Endothelial cell of umbilical vein (primary cell): ENCODE measurements around the gene KRTAP9-8. TPM values are rescaled to one million over a fixed set of nuclear protein-coding genes. Genes with fewer than 3 reads are reported as not detected.

Source experiments
- BruUV-seq: library from RNA; stranded (reverse); fragments of 400-500 nt; replicated peaks from 2 replicates; lab custom pipeline; 2021; lab: Mats Ljungman, UMichigan
- CTCF ChIA-PET: fragments of 300-600, 350-600 bp; sonication (Branson Sonifier 250); formaldehyde crosslinking; loops from one replicate; lab custom pipeline; 2021; ENCODE audit warnings: antibody characterized with exemption, inconsistent platforms; lab: Charles Lee
- POLR2A ChIA-PET: fragments of 300-600, 350-600 bp; sonication (Branson Sonifier 250); formaldehyde crosslinking; loops from one replicate; lab custom pipeline; 2021; ENCODE audit warnings: antibody characterized with exemption, inconsistent platforms; lab: Charles Lee
- DNase-seq: peaks from one replicate; pipeline ENCODE4 v3.0.0-alpha.2; 2011; ENCODE audit warnings: low read depth, low spot score
- FAIRE-seq: peaks from 2 replicates; lab custom pipeline; 2011; peaks lifted over from hg19 to GRCh38; lab: Jason Lieb, UNC
- H2AFZ ChIP-seq: 2 replicates; pipeline ENCODE4 v1.6.0; 2012; ENCODE audit warnings: low read depth, low read length, control low read depth, inconsistent platforms
- H3K27ac ChIP-seq: 2 replicates; pipeline ENCODE4 v1.5.1; 2011; ENCODE audit warnings: low read depth, mild to moderate bottlenecking, control low read depth, low read length, moderate library complexity; ENCODE audit not compliant: insufficient read depth
- H3K27me3 ChIP-seq, 2 experiments: 2 replicates each; pipeline versions ENCODE4 v1.6.0 to v1.6.1; 2011; ENCODE audit warnings: low read length in 2 of 2, mixed read lengths in 1 of 2; ENCODE audit not compliant: control insufficient read depth in 2 of 2, insufficient read depth in 2 of 2
- H3K36me3 ChIP-seq, 2 experiments: 2 replicates in 1 of 2; 3 replicates in 1 of 2; pipeline ENCODE4 v1.5.1; 2011; ENCODE audit warnings: low read length in 2 of 2, mild to moderate bottlenecking in 1 of 2, moderate library complexity in 1 of 2; ENCODE audit not compliant: control insufficient read depth in 2 of 2, insufficient read depth in 2 of 2; ENCODE audit errors: extremely low read depth in 1 of 2
- H3K4me1 ChIP-seq: 3 replicates; pipeline ENCODE4 v1.5.1; 2011; ENCODE audit warnings: mild to moderate bottlenecking, low read length; ENCODE audit not compliant: control insufficient read depth, insufficient read depth; ENCODE audit errors: extremely low read depth
- H3K4me2 ChIP-seq: 2 replicates; pipeline ENCODE4 v1.6.1; 2011; ENCODE audit warnings: low read length, control low read depth, mixed read lengths; ENCODE audit not compliant: insufficient read depth
- H3K4me3 ChIP-seq, 3 experiments: fragments of 200-600 bp in 1 of 3; sonication (generic), shearing (Covaris generic) in 1 of 3; replicated peaks in 1 of 3; 2 replicates each; pipeline ENCODE4 v1.5.1; 2011 to 2016; ENCODE audit warnings: control low read depth in 3 of 3, low read length in 3 of 3, mild to moderate bottlenecking in 2 of 3, inconsistent platforms in 1 of 3, low read depth in 1 of 3, moderate library complexity in 1 of 3; ENCODE audit not compliant: insufficient read depth in 1 of 3
- H3K79me2 ChIP-seq: 2 replicates; pipeline ENCODE4 v1.6.0; 2012; ENCODE audit warnings: low read length, inconsistent platforms; ENCODE audit not compliant: control insufficient read depth, insufficient read depth
- H3K9ac ChIP-seq: replicated peaks from 2 replicates; pipeline ENCODE3; 2011; ENCODE audit warnings: low read length, control low read depth; ENCODE audit not compliant: insufficient read depth; ENCODE audit errors: extremely low read depth
- H3K9me1 ChIP-seq: replicated peaks from 3 replicates; pipeline ENCODE4 v1.6.0; 2011; ENCODE audit warnings: mild to moderate bottlenecking, low read length; ENCODE audit not compliant: control insufficient read depth, insufficient read depth; ENCODE audit errors: extremely low read depth
- H3K9me3 ChIP-seq: replicated peaks from 2 replicates; pipeline ENCODE4 v1.5.1; 2012; ENCODE audit warnings: low read length, inconsistent platforms; ENCODE audit not compliant: control insufficient read depth, insufficient read depth
- H4K20me1 ChIP-seq: replicated peaks from 2 replicates; pipeline ENCODE3; 2011; ENCODE audit warnings: mild to moderate bottlenecking, low read length; ENCODE audit not compliant: control insufficient read depth, insufficient read depth; ENCODE audit errors: extremely low read depth
- CTCF ChIP-seq, 2 donors: IDR thresholded peaks; 1 replicate in 1 of 2; 2 replicates in 1 of 2; pipeline ENCODE4 v1.5.1; 2011; ENCODE audit warnings: low read length in 2 of 2, mild to moderate bottlenecking in 2 of 2, moderate library complexity in 2 of 2, control low read depth in 1 of 2, inconsistent platforms in 1 of 2, low read depth in 1 of 2; ENCODE audit not compliant: insufficient read depth in 1 of 2; ENCODE audit errors: extremely low read depth in 1 of 2
- EZH2 ChIP-seq: IDR thresholded peaks from 2 replicates; pipeline ENCODE4 v1.6.1; 2012; ENCODE audit warnings: borderline replicate concordance, low read depth, mild to moderate bottlenecking, moderate library complexity, low read length, inconsistent platforms; ENCODE audit not compliant: severe bottlenecking
- FOS ChIP-seq: IDR thresholded peaks from 2 replicates; pipeline ENCODE4 v1.6.1; 2011; ENCODE audit warnings: mild to moderate bottlenecking, low read length, moderate library complexity, borderline replicate concordance; ENCODE audit not compliant: insufficient read depth
- GATA2 ChIP-seq: IDR thresholded peaks from 2 replicates; pipeline ENCODE4 v1.7.0; 2011; ENCODE audit warnings: low read depth, mild to moderate bottlenecking, moderate library complexity, mixed read lengths, low read length; ENCODE audit not compliant: insufficient read length, insufficient read depth
- JUN ChIP-seq: IDR thresholded peaks from 2 replicates; pipeline ENCODE4 v1.6.1; 2011; ENCODE audit warnings: borderline replicate concordance, low read depth; ENCODE audit not compliant: insufficient read length, insufficient read depth
- MAX ChIP-seq: IDR thresholded peaks from 2 replicates; pipeline ENCODE4 v1.6.1; 2011; ENCODE audit not compliant: insufficient read depth, insufficient read length
- MYC ChIP-seq: IDR thresholded peaks from one replicate; pipeline ENCODE4 v1.6.1; 2011; ENCODE audit warnings: mild to moderate bottlenecking, low read depth, low read length
- POLR2A ChIP-seq: IDR thresholded peaks from 2 replicates; pipeline ENCODE4 v1.6.1; 2012; ENCODE audit warnings: low read depth, mild to moderate bottlenecking, control low read depth, low read length
- POLR2AphosphoS5 ChIP-seq: IDR thresholded peaks from 2 replicates; pipeline ENCODE4 v1.6.1; 2012; ENCODE audit warnings: low read depth, mild to moderate bottlenecking, control low read depth, low read length, moderate library complexity; ENCODE audit not compliant: insufficient read depth
- dilution Hi-C: fragments of 300-500 bp; cut with MboI; formaldehyde crosslinking; loops from one replicate; pipeline ENCODE4 v1.15.0; 2019; ENCODE audit warnings: low sequenced_read_pairs; ENCODE audit not compliant: extremely low pct_ligation_motif_present
- intact Hi-C: fragments of 100-400 bp; cut with micrococcal nuclease; formaldehyde crosslinking; loops from one replicate; pipeline ENCODE4 v1.10.0; 2022
- polyA plus RNA-seq, 4 experiments: library from polyadenylated mRNA; depleted of rRNA in 3 of 4; stranded (reverse) in 3 of 4; unstranded in 1 of 4; fragments of >200 nt; gene quantifications; 2 replicates each; pipeline versions ENCODE4 v1.2.1 to v1.2.3, GENCODE V29; 2011 to 2012; ENCODE audit warnings: missing spikeins in 1 of 4
- total RNA-seq: library from RNA; stranded (reverse); gene quantifications from 2 replicates; pipeline ENCODE4 v1.2.3, GENCODE V29; 2021

Gene KRTAP9-8
- total and polyA plus RNA-seq, 2 donors (not counting 3 experiments of a cell fraction or from before 2014, with no cell fraction given), result not detected

GRCh38 chr17:41196068-41196467 lies 41.7 kb upstream of the KRTAP9-8 start:
- Histone ChIP-seq H4K20me1 (no peaks in the 10 kb centered on the region), H3K9me3 (no peaks in the 10 kb centered on the region), H3K27ac (no peak overlapping the region), H3K9me1 (no peaks in the 10 kb centered on the region), H2AFZ (no peak overlapping the region), H3K27me3 (no peaks in the 10 kb centered on the region), H3K4me1 (no peaks in the 10 kb centered on the region), H3K4me2 (no peak overlapping the region), H3K36me3 (no peaks in the 10 kb centered on the region), H3K79me2 (no peaks in the 10 kb centered on the region), H3K4me3 (no peak overlapping the region), H3K9ac (no peak overlapping the region)
- no peak for TF ChIP-seq JUN
- no peak for TF ChIP-seq CTCF (IDR thresholded peaks at IDR 0.05; ENCODE audit: extremely low read depth in 1 of 2, insufficient read depth in 1 of 2, low read depth in 1 of 2, low read length in 2 of 2)
- TF ChIP-seq MAX, result no peak
- TF ChIP-seq POLR2A, result no peak
- no peak for TF ChIP-seq MYC
- TF ChIP-seq FOS, result no peak
- no peak for TF ChIP-seq EZH2
- TF ChIP-seq GATA2, result no peak
- TF ChIP-seq POLR2AphosphoS5, result no peak
- DNase-seq, result no peak
- ChIA-PET POLR2A (no interaction called here), CTCF (no interaction called here)
- no peak for FAIRE-seq
- BruUV-seq, result no TSS peak
- intact Hi-C loops (no loop called here), dilution Hi-C loops (no loop called here)
